GM23338 (cell line): Measurements from ENCODE around the gene TMEM30A. TPM values are rescaled to one million over a fixed set of nuclear protein-coding genes. Genes with fewer than 3 reads are reported as not detected.

ENCODE experiments used
- ATAC-seq: fragments of 200-7000 bp; cut with Tn5 transposase; 3 replicates; pipeline ENCODE4 v1.9.1; 2020
- DNase-seq: peaks from one replicate; pipeline ENCODE4 v3.0.0-alpha.2; 2015; ENCODE audit warnings: low spot score
- H2AFZ ChIP-seq: fragments of 200-600 bp; sonication (generic); 2 replicates; pipeline ENCODE4 v1.8.0; 2016; ENCODE audit warnings: antibody characterized with exemption, mild to moderate bottlenecking, moderate library complexity
- H3F3A ChIP-seq: fragments of 200-600 bp; sonication (generic); replicated peaks from 2 replicates; pipeline ENCODE4 v1.8.0; 2017; ENCODE audit warnings: antibody characterized with exemption, mixed run types, low read depth
- H3K27ac ChIP-seq: fragments of 200-600 bp; sonication (generic); 2 replicates; pipeline ENCODE4 v1.6.1; 2016; ENCODE audit warnings: low read depth
- H3K27me3 ChIP-seq: fragments of 200-600 bp; sonication (generic); 2 replicates; pipeline ENCODE4 v1.8.0; 2016; ENCODE audit warnings: mild to moderate bottlenecking, mixed run types, moderate library complexity; ENCODE audit not compliant: insufficient read depth
- H3K36me3 ChIP-seq: fragments of 200-600 bp; sonication (generic); 2 replicates; pipeline ENCODE4 v1.8.0; 2016; ENCODE audit warnings: mild to moderate bottlenecking; ENCODE audit not compliant: insufficient read depth
- H3K4me1 ChIP-seq: fragments of 200-600 bp; sonication (generic); 2 replicates; pipeline ENCODE4 v1.8.0; 2016; ENCODE audit warnings: mild to moderate bottlenecking, moderate library complexity; ENCODE audit not compliant: insufficient read depth
- H3K4me2 ChIP-seq: fragments of 200-600 bp; sonication (generic); 2 replicates; pipeline ENCODE4 v1.7.1; 2017; ENCODE audit warnings: mixed run types
- H3K4me3 ChIP-seq: fragments of 200-600 bp; sonication (generic); 2 replicates; pipeline ENCODE4 v1.6.1; 2016; ENCODE audit warnings: mixed run types
- H3K79me2 ChIP-seq: fragments of 200-600 bp; sonication (generic); replicated peaks from 2 replicates; pipeline ENCODE4 v1.8.0; 2017; ENCODE audit warnings: mild to moderate bottlenecking; ENCODE audit not compliant: insufficient read depth
- H3K9me2 ChIP-seq: fragments of 200-600 bp; sonication (generic); 2 replicates; pipeline ENCODE4 v1.8.0; 2017; ENCODE audit not compliant: insufficient read depth
- H4K20me1 ChIP-seq: fragments of 200-600 bp; sonication (generic); replicated peaks from 2 replicates; pipeline ENCODE4 v1.8.0; 2017; ENCODE audit warnings: mild to moderate bottlenecking; ENCODE audit not compliant: insufficient read depth
- H3K27ac Mint-ChIP-seq: 2 replicates; pipeline ENCODE4 v1.8.0; 2020; ENCODE audit warnings: inconsistent platforms, mild to moderate bottlenecking, moderate library complexity, mixed read lengths
- H3K27me3 Mint-ChIP-seq: 3 replicates; pipeline ENCODE4 v1.8.0; 2022; ENCODE audit warnings: low read depth, mild to moderate bottlenecking, moderate library complexity, mixed read lengths, inconsistent platforms; ENCODE audit not compliant: insufficient read depth, poor library complexity
- H3K36me3 Mint-ChIP-seq: 3 replicates; pipeline ENCODE4 v1.8.0; 2021; ENCODE audit warnings: low read depth, mild to moderate bottlenecking, inconsistent platforms, moderate library complexity, mixed read lengths
- H3K4me1 Mint-ChIP-seq: 3 replicates; pipeline ENCODE4 v1.8.0; 2020; ENCODE audit warnings: mild to moderate bottlenecking, inconsistent platforms, mixed read lengths
- H3K4me3 Mint-ChIP-seq: 3 replicates; pipeline ENCODE4 v1.8.0; 2021; ENCODE audit warnings: moderate library complexity, mild to moderate bottlenecking, inconsistent platforms, mixed read lengths
- H3K9me3 Mint-ChIP-seq: 3 replicates; pipeline ENCODE4 v1.8.0; 2020; ENCODE audit warnings: moderate library complexity, mild to moderate bottlenecking, inconsistent platforms, mixed read lengths
- EZH2phosphoT487 ChIP-seq: fragments of 200-600 bp; sonication (generic); IDR thresholded peaks from one replicate; pipeline ENCODE4 v1.8.1; 2018; ENCODE audit warnings: antibody characterized with exemption; ENCODE audit not compliant: unreplicated experiment
- JUNB ChIP-seq: IDR thresholded peaks from one replicate; pipeline ENCODE4 v1.6.1; 2016; ENCODE audit warnings: antibody characterized with exemption; ENCODE audit not compliant: unreplicated experiment
- ZNF114 ChIP-seq: fragments of 250-450 bp; sonication (Bioruptor Pico); IDR thresholded peaks from 2 replicates; pipeline ENCODE4 v1.5.0; 2020; ENCODE audit warnings: mild to moderate bottlenecking, moderate library complexity
- ZNF331 ChIP-seq: fragments of 250-450 bp; sonication (Bioruptor Pico); IDR thresholded peaks from 2 replicates; pipeline ENCODE4 v1.5.0; 2020; ENCODE audit warnings: low read depth, mild to moderate bottlenecking, moderate library complexity
- polyA plus RNA-seq: library from polyadenylated mRNA; unstranded; fragments of >200 nt; fragmentation: Nextera tagmentation; extraction: Ambion mirVana; gene quantifications from 2 replicates; pipeline ENCODE4 v1.2.1, GENCODE V29; 2016
- total RNA-seq: library from RNA; depleted of rRNA; stranded (reverse); fragments of >200 nt; shearing (Covaris generic); gene quantifications from 2 replicates; pipeline ENCODE4 v1.2.3, GENCODE V29; 2014
- TF ChIP-seq, protein P1 (sequence below): IDR thresholded peaks from 2 replicates; pipeline ENCODE4 v1.6.1; 2016; ENCODE audit warnings: antibody characterized with exemption
- TF ChIP-seq, protein P2 (sequence below), 2 experiments: fragments of 200-600 bp in 1 of 2; sonication (generic) in 1 of 2; conservative IDR thresholded peaks; 2 replicates each; pipeline versions ENCODE4 v1.5.1 to v1.6.1; 2016 to 2017; ENCODE audit warnings: antibody characterized with exemption in 2 of 2, low read depth in 2 of 2, mild to moderate bottlenecking in 2 of 2, moderate library complexity in 1 of 2
- TF ChIP-seq, protein P3 (sequence below): fragments of 250-450 bp; sonication (Bioruptor Pico); IDR thresholded peaks from 2 replicates; pipeline ENCODE4 v1.5.0; 2020; ENCODE audit warnings: mild to moderate bottlenecking, moderate library complexity

TMEM30A gene
- total and polyA plus RNA-seq, 2 experiments from 2014 or later, result 61.7 to 99.9 TPM

DNA sequence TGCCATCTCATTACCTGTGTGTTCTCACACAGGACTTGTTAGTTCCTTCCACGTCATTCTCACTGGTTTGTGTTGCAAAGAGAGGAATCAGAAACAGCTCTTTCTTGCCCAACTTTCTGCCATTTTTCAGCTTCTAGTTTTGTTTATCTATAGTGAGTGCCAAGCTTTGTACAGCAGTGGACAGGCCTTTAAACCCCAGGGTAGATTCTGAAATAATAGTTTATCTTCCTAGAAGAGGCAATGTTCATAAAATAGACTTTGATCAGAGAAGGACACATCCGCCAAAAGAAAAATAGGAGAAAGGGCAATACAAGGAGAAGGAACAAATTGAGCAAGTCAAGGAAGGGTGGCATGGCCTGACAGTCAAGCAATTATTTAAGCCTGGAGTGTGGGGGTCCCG is 17.7 kb upstream of the TMEM30A start (continued):
- TF ChIP-seq, protein P1, sequence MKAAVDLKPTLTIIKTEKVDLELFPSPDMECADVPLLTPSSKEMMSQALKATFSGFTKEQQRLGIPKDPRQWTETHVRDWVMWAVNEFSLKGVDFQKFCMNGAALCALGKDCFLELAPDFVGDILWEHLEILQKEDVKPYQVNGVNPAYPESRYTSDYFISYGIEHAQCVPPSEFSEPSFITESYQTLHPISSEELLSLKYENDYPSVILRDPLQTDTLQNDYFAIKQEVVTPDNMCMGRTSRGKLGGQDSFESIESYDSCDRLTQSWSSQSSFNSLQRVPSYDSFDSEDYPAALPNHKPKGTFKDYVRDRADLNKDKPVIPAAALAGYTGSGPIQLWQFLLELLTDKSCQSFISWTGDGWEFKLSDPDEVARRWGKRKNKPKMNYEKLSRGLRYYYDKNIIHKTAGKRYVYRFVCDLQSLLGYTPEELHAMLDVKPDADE, result no peak
- no peak for TF ChIP-seq EZH2phosphoT487
- TF ChIP-seq, protein P2, sequence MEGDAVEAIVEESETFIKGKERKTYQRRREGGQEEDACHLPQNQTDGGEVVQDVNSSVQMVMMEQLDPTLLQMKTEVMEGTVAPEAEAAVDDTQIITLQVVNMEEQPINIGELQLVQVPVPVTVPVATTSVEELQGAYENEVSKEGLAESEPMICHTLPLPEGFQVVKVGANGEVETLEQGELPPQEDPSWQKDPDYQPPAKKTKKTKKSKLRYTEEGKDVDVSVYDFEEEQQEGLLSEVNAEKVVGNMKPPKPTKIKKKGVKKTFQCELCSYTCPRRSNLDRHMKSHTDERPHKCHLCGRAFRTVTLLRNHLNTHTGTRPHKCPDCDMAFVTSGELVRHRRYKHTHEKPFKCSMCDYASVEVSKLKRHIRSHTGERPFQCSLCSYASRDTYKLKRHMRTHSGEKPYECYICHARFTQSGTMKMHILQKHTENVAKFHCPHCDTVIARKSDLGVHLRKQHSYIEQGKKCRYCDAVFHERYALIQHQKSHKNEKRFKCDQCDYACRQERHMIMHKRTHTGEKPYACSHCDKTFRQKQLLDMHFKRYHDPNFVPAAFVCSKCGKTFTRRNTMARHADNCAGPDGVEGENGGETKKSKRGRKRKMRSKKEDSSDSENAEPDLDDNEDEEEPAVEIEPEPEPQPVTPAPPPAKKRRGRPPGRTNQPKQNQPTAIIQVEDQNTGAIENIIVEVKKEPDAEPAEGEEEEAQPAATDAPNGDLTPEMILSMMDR (conservative IDR thresholded peaks at IDR 0.05; ENCODE audit: low read depth in 2 of 2), result no peak

DNA sequence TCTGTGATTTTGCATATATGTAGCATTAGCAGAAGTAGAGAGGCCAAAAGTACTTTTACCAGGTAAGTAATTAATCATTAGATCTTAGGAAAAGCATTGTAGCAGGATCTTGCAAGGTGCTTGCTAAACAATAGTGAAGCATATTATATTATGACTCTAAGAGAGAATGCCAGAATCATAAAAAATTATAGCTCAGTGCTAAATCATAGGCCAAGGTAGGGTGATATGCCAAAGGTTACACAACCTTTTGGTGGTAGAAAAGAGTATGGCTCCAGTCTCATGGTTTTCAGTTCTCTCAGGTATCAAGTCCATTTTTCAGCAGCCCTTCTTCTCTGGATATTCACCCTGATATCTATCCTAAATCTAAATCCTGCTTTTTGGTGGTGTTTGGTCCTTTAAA is 16.9 kb upstream of the TMEM30A start:
- Histone ChIP-seq H2AFZ (no peak overlapping the region), H3K27ac (no peak overlapping the region), H3K4me3 (no peak overlapping the region), H3F3A (no peaks in the 10 kb centered on the region), H3K36me3 (no peaks in the 10 kb centered on the region), H3K9me2 (no peaks in the 10 kb centered on the region), H4K20me1 (no peaks in the 10 kb centered on the region), H3K4me1 (peaks cover 11% of the 10 kb centered on the region), H3K4me2 (no peak overlapping the region), H3K27me3 (no peaks in the 10 kb centered on the region), H3K79me2 (no peaks in the 10 kb centered on the region)
- Mint-ChIP-seq H3K27ac (no peak overlapping the region), H3K27me3 (no peaks in the 10 kb centered on the region), H3K4me3 (no peak overlapping the region), H3K9me3 (no peaks in the 10 kb centered on the region), H3K4me1 (peaks cover 13% of the 10 kb centered on the region), H3K36me3 (no peaks in the 10 kb centered on the region)
- TF ChIP-seq ZNF114 (CRISPR knock-in tag), result no peak
- no peak for TF ChIP-seq JUNB
- no peak for TF ChIP-seq ZNF331 (CRISPR knock-in tag)
- TF ChIP-seq, protein P3, sequence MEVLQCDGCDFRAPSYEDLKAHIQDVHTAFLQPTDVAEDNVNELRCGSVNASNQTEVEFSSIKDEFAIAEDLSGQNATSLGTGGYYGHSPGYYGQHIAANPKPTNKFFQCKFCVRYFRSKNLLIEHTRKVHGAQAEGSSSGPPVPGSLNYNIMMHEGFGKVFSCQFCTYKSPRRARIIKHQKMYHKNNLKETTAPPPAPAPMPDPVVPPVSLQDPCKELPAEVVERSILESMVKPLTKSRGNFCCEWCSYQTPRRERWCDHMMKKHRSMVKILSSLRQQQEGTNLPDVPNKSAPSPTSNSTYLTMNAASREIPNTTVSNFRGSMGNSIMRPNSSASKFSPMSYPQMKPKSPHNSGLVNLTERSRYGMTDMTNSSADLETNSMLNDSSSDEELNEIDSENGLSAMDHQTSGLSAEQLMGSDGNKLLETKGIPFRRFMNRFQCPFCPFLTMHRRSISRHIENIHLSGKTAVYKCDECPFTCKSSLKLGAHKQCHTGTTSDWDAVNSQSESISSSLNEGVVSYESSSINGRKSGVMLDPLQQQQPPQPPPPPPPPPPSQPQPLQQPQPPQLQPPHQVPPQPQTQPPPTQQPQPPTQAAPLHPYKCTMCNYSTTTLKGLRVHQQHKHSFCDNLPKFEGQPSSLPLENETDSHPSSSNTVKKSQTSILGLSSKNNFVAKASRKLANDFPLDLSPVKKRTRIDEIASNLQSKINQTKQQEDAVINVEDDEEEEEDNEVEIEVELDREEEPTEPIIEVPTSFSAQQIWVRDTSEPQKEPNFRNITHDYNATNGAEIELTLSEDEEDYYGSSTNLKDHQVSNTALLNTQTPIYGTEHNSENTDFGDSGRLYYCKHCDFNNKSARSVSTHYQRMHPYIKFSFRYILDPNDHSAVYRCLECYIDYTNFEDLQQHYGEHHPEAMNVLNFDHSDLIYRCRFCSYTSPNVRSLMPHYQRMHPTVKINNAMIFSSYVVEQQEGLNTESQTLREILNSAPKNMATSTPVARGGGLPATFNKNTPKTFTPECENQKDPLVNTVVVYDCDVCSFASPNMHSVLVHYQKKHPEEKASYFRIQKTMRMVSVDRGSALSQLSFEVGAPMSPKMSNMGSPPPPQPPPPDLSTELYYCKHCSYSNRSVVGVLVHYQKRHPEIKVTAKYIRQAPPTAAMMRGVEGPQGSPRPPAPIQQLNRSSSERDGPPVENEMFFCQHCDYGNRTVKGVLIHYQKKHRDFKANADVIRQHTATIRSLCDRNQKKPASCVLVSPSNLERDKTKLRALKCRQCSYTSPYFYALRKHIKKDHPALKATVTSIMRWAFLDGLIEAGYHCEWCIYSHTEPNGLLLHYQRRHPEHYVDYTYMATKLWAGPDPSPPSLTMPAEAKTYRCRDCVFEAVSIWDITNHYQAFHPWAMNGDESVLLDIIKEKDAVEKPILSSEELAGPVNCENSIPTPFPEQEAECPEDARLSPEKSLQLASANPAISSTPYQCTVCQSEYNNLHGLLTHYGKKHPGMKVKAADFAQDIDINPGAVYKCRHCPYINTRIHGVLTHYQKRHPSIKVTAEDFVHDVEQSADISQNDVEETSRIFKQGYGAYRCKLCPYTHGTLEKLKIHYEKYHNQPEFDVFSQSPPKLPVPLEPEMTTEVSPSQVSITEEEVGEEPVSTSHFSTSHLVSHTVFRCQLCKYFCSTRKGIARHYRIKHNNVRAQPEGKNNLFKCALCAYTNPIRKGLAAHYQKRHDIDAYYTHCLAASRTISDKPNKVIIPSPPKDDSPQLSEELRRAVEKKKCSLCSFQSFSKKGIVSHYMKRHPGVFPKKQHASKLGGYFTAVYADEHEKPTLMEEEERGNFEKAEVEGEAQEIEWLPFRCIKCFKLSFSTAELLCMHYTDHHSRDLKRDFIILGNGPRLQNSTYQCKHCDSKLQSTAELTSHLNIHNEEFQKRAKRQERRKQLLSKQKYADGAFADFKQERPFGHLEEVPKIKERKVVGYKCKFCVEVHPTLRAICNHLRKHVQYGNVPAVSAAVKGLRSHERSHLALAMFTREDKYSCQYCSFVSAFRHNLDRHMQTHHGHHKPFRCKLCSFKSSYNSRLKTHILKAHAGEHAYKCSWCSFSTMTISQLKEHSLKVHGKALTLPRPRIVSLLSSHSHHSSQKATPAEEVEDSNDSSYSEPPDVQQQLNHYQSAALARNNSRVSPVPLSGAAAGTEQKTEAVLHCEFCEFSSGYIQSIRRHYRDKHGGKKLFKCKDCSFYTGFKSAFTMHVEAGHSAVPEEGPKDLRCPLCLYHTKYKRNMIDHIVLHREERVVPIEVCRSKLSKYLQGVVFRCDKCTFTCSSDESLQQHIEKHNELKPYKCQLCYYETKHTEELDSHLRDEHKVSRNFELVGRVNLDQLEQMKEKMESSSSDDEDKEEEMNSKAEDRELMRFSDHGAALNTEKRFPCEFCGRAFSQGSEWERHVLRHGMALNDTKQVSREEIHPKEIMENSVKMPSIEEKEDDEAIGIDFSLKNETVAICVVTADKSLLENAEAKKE (CRISPR knock-in tag), result no peak
- ATAC-seq, result no peak
- DNase-seq, result no peak
